Endodermal cell (in vitro differentiated cells): ENCODE results near the gene AP1B1. TPM values are rescaled to one million over a fixed set of nuclear protein-coding genes. Genes with fewer than 3 reads are reported as not detected.

Experiments
- DNase-seq: peaks from one replicate; pipeline ENCODE4 v3.0.0-alpha.2; 2017
- H3K27ac ChIP-seq: 2 replicates; pipeline ENCODE4 v1.5.1; 2013; ENCODE audit warnings: mild to moderate bottlenecking, low read depth, low read length, moderate library complexity
- H3K27me3 ChIP-seq: 2 replicates; pipeline ENCODE4 v1.6.1; 2013; ENCODE audit warnings: mild to moderate bottlenecking, low read length, moderate library complexity; ENCODE audit not compliant: insufficient read depth, control insufficient read depth, poor library complexity, severe bottlenecking
- H3K36me3 ChIP-seq: 2 replicates; pipeline ENCODE4 v1.7.0; 2013; ENCODE audit warnings: mild to moderate bottlenecking, low read length, moderate library complexity; ENCODE audit not compliant: control insufficient read depth, insufficient read depth
- H3K4me1 ChIP-seq: one replicate; pipeline ENCODE4 v1.7.0; 2013; ENCODE audit warnings: low read length; ENCODE audit not compliant: control insufficient read depth, insufficient read depth
- H3K4me3 ChIP-seq: 2 replicates; pipeline ENCODE4 v1.5.1; 2013; ENCODE audit warnings: mild to moderate bottlenecking, low read length, moderate library complexity
- H3K9ac ChIP-seq: 2 replicates; pipeline ENCODE4 v1.6.1; 2013; ENCODE audit warnings: mild to moderate bottlenecking, low read length, moderate library complexity; ENCODE audit not compliant: poor library complexity, severe bottlenecking; ENCODE audit errors: extremely low read depth
- H3K9me3 ChIP-seq: 2 replicates; pipeline ENCODE4 v1.6.1; 2013; ENCODE audit warnings: mild to moderate bottlenecking, low read length, moderate library complexity; ENCODE audit not compliant: control insufficient read depth
- H3K27ac Mint-ChIP-seq: 2 replicates; pipeline ENCODE4 v1.8.0; 2020; ENCODE audit warnings: mixed read lengths
- H3K27me3 Mint-ChIP-seq: 2 replicates; pipeline ENCODE4 v1.8.0; 2021; ENCODE audit warnings: mild to moderate bottlenecking, mixed read lengths; ENCODE audit not compliant: insufficient read depth
- H3K36me3 Mint-ChIP-seq: 2 replicates; pipeline ENCODE4 v1.8.0; 2020; ENCODE audit warnings: low read depth, mixed read lengths
- H3K4me1 Mint-ChIP-seq: 2 replicates; pipeline ENCODE4 v1.8.0; 2020; ENCODE audit warnings: mixed read lengths
- H3K4me3 Mint-ChIP-seq: 2 replicates; pipeline ENCODE4 v1.8.0; 2020; ENCODE audit warnings: mild to moderate bottlenecking, moderate library complexity, mixed read lengths
- H3K9me3 Mint-ChIP-seq: 2 replicates; pipeline ENCODE4 v1.8.0; 2020; ENCODE audit warnings: mild to moderate bottlenecking, mixed read lengths
- CTCF ChIP-seq: fragments of 200-600 bp; sonication (generic); conservative IDR thresholded peaks from 2 replicates; pipeline ENCODE4 v1.5.0; 2021; ENCODE audit warnings: antibody characterized with exemption, mild to moderate bottlenecking
- WGBS, 2 experiments: methylation state at CpG; one replicate each; pipeline versions ENCODE4 v1.1.5 to v1.1.7; 2013; ENCODE audit warnings: missing lambda C conversion rate in 2 of 2, mixed read lengths in 1 of 2; ENCODE audit not compliant: insufficient coverage in 1 of 2, insufficient read length in 1 of 2; 5-methylcytosine and 5-hydroxymethylcytosine counted together
- long read RNA-seq, 4 experiments: library from polyadenylated mRNA in 2 of 4; library from RNA in 1 of 4; library from capped mRNA in 1 of 4; stranded (forward) in 3 of 4; unstranded in 1 of 4; transcript quantifications; one replicate each; pipeline ENCODE4 v2.0.0, GENCODE V29; 2020 to 2021; ENCODE audit warnings: inconsistent platforms in 1 of 4
- polyA plus RNA-seq, 2 experiments: library from polyadenylated mRNA; stranded (reverse); fragments of 50-300 nt; gene quantifications; one replicate each; pipeline ENCODE4 v1.2.3, GENCODE V29; 2013
- total RNA-seq, 2 donors: library from RNA; stranded (reverse); fragmentation: NEBNext Ultra II Directional in 1 of 2; extraction: Animal tissue kit (Norgen Biotek cat#: 25700) in 1 of 2; gene quantifications; 2 replicates in 1 of 2; 3 replicates in 1 of 2; pipeline ENCODE4 v1.2.1, GENCODE V29; 2021

The AP1B1 gene
- 10 to 100 TPM; 64.9 to 76.6 TPM for total RNA-seq
- 51.3 TPM for polyA plus RNA-seq (2013, experiment 1 of 2)
- 49.8 TPM for polyA plus RNA-seq (2013, experiment 2 of 2)
- long read RNA-seq, experiment 1, full-length matches to known transcripts: 7 of 37 reads
- long read RNA-seq, experiment 1, partial matches to known transcripts: 13 of 37 reads
- long read RNA-seq, experiment 1, other reads (novel, unspliced or antisense): 17 of 37 reads
- long read RNA-seq, experiment 2, full-length matches to known transcripts: 137 of 176 reads
- long read RNA-seq, experiment 2, partial matches to known transcripts: 24 of 176 reads
- long read RNA-seq, experiment 2, other reads (novel, unspliced or antisense): 15 of 176 reads
- long read RNA-seq, experiment 3, full-length matches to known transcripts: 216 of 284 reads
- long read RNA-seq, experiment 3, partial matches to known transcripts: 43 of 284 reads
- long read RNA-seq, experiment 3, other reads (novel, unspliced or antisense): 25 of 284 reads
- long read RNA-seq, experiment 4, partial matches to known transcripts: 2 of 3 reads
- long read RNA-seq, experiment 4, other reads (novel, unspliced or antisense): 1 of 3 reads

DNA sequence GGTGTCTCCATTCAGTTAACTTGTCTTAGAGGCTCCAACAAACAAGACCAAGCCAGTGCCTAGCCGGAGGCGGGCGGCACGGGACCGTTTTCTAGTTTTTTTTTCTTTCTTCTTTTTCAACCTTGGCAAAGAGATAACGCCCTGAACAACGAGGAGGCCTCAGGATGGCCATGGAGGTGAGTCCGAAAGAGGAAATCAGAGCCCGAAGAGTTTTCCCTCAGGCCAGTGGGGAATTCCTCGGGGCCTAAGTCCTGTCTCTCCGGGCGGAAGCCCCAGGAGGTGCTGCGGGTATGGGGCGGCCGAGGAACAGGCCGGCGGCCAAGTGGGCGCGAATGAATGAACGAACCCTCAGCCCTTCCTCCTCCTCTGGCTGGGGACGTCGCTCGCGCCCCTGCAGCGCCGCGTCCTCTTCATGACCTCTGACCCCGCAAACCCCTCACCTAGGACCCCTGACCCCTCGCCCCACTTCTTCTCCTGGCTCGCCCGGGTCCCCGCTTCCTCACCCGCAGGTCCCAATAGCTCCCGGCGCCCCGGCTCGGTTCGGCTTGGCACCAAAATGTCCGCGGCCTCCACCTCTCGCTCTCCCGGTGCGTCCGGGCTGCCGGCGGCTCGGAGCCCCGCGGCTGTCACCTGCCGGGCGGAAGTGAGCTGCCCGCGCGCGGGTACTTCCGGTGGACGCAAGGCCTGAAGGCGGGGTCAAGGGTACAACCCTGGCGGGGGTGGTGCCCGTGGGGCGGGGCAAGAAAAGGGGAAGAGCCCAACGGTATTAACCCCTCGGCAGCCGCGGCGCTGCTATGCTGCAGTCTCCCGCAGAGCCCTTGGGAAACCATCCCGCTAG, at the start of gene AP1B1:
Gene AP1B1 (minus strand): TSS at position 650 of the 838 bp plus-strand sequence. CDS start 21,327 bp downstream, outside the sequence.
- Histone ChIP-seq H3K27me3 (no peaks in the 10 kb centered on the region), H3K36me3 (peaks cover 16% of the 10 kb centered on the region), H3K9me3 (no peaks in the 10 kb centered on the region), H3K4me1 (peaks cover 9% of the 10 kb centered on the region), H3K27ac (no peak within 1 kb of the TSS), H3K4me3 (peak within 1 kb of the TSS; percentile 96), H3K9ac (peak within 1 kb of the TSS; percentile 81)
- H3K27me3 Mint-ChIP-seq: no peaks in the 10 kb centered on the region
- WGBS, 2 experiments: 1 to 3% methylated on average over 30 to 68 of the region's 68 CpGs
- peak within 1 kb of the TSS; percentile 88 for H3K27ac Mint-ChIP-seq
- TF ChIP-seq CTCF: no peak
- peak; percentile 98 for DNase-seq
- H3K4me1 Mint-ChIP-seq: peaks cover 13% of the 10 kb centered on the region
- no peaks in the 10 kb centered on the region for H3K9me3 Mint-ChIP-seq
- H3K36me3 Mint-ChIP-seq: peaks cover 9% of the 10 kb centered on the region
- H3K4me3 Mint-ChIP-seq: peak within 1 kb of the TSS; percentile 90

GRCh38 chr22:29435236-29436136, 47.1 kb upstream of the AP1B1 start:
- H3K4me1 ChIP-seq: peaks cover 4% of the 10 kb centered on the region
- no peaks in the 10 kb centered on the region for H3K27me3 ChIP-seq
- no peaks in the 10 kb centered on the region for H3K36me3 ChIP-seq
- H3K4me3 ChIP-seq: no peak overlapping the region
- DNase-seq: no peak
- H3K9me3 ChIP-seq: no peaks in the 10 kb centered on the region
- no peak overlapping the region for H3K9ac ChIP-seq
- H3K36me3 Mint-ChIP-seq: no peaks in the 10 kb centered on the region
- no peaks in the 10 kb centered on the region for H3K27me3 Mint-ChIP-seq
- no peak overlapping the region for H3K27ac Mint-ChIP-seq
- no peak overlapping the region for H3K27ac ChIP-seq
- TF ChIP-seq CTCF: no peak
- H3K4me3 Mint-ChIP-seq: no peak overlapping the region
- WGBS, 2 experiments: 89 to 100% methylated on average over 2 to 4 of the region's 5 CpGs
- H3K4me1 Mint-ChIP-seq: peaks cover 22% of the 10 kb centered on the region
- H3K9me3 Mint-ChIP-seq: no peaks in the 10 kb centered on the region
